Panc1 (cell line): ENCODE measurements around the gene ADIRF. TPM values are rescaled to one million over a fixed set of nuclear protein-coding genes. Genes with fewer than 3 reads are reported as not detected.

Experiments used
- ATAC-seq: fragments of 200-7000 bp; cut with Tn5 transposase; 2 replicates; pipeline ENCODE4 v1.9.1; 2020; ENCODE audit warnings: mild to moderate bottlenecking, moderate library complexity
- BruUV-seq: library from RNA; stranded (reverse); fragments of 400-500 nt; replicated peaks from 2 replicates; lab custom pipeline; 2021; lab: Mats Ljungman, UMichigan
- CTCF ChIA-PET: fragments of 300-600 bp; sonication (Branson Sonifier 250); formaldehyde crosslinking; loops from one replicate; lab custom pipeline; 2022; ENCODE audit warnings: antibody characterized with exemption; lab: Charles Lee
- POLR2A ChIA-PET: fragments of 300-600 bp; sonication (Branson Sonifier 250); formaldehyde crosslinking; loops from one replicate; lab custom pipeline; 2022; ENCODE audit warnings: antibody characterized with exemption; lab: Charles Lee
- DNase-seq: peaks from one replicate; pipeline ENCODE4 v3.0.0-alpha.2; 2010; ENCODE audit warnings: low read depth, low spot score
- H3K27ac ChIP-seq: 2 replicates; pipeline ENCODE4 v1.5.1; 2011; ENCODE audit warnings: mild to moderate bottlenecking, low read length, inconsistent platforms
- H3K27me3 ChIP-seq: fragments of 200-500 bp; sonication (Bioruptor generic); 2 replicates; pipeline ENCODE4 v1.6.0; 2014; ENCODE audit warnings: low read length, inconsistent platforms; ENCODE audit not compliant: control insufficient read depth, insufficient read depth
- H3K36me3 ChIP-seq: fragments of 200-500 bp; sonication (Bioruptor generic); 2 replicates; pipeline ENCODE4 v1.5.1; 2014; ENCODE audit warnings: inconsistent platforms, mild to moderate bottlenecking, low read length, moderate library complexity; ENCODE audit not compliant: control insufficient read depth, insufficient read depth
- H3K4me1 ChIP-seq: 2 replicates; pipeline ENCODE4 v1.5.1; 2011; ENCODE audit warnings: inconsistent platforms, mild to moderate bottlenecking, low read length, moderate library complexity; ENCODE audit not compliant: control insufficient read depth, insufficient read depth
- H3K4me3 ChIP-seq, 2 experiments: 2 replicates each; pipeline ENCODE4 v1.5.1; 2011 to 2012; ENCODE audit warnings: low read depth in 2 of 2, low read length in 2 of 2, mild to moderate bottlenecking in 2 of 2, inconsistent platforms in 1 of 2, moderate library complexity in 1 of 2
- H3K9me3 ChIP-seq: fragments of 200-500 bp; sonication (Bioruptor generic); 2 replicates; pipeline ENCODE4 v1.5.1; 2014; ENCODE audit warnings: low read depth, mild to moderate bottlenecking, inconsistent platforms, low read length, moderate library complexity; ENCODE audit not compliant: control insufficient read depth, insufficient read depth
- POLR2AphosphoS5 ChIP-seq: IDR thresholded peaks from 2 replicates; pipeline ENCODE4 v1.6.1; 2012; ENCODE audit warnings: mild to moderate bottlenecking, low read depth, low read length, moderate library complexity
- SIN3A ChIP-seq: IDR thresholded peaks from 2 replicates; pipeline ENCODE4 v1.6.1; 2012; ENCODE audit warnings: low read depth, mild to moderate bottlenecking, low read length, moderate library complexity, borderline replicate concordance; ENCODE audit not compliant: insufficient read depth
- TCF7L2 ChIP-seq: IDR thresholded peaks from 2 replicates; pipeline ENCODE4 v1.6.1; 2011; ENCODE audit warnings: mild to moderate bottlenecking, low read depth, low read length, inconsistent platforms
- in situ Hi-C: cut with HindIII; loops from 2 replicates; pipeline ENCODE4 v1.10.0; 2016; ENCODE audit warnings: low sequenced_read_pairs, low pct_unique_long_range_greater_than_20kb
- intact Hi-C: fragments of 100-400 bp; cut with micrococcal nuclease; formaldehyde crosslinking; loops from one replicate; pipeline ENCODE4 v1.10.0; 2022; ENCODE audit not compliant: unreplicated experiment
- total RNA-seq: library from RNA; stranded (reverse); gene quantifications from one replicate; pipeline ENCODE4 v1.2.1, GENCODE V29; 2021; ENCODE audit not compliant: unreplicated experiment
- TF ChIP-seq, protein P1 (sequence below): fragments of 450-650 bp; IDR thresholded peaks from 2 replicates; pipeline ENCODE4 v1.5.1; 2017; ENCODE audit warnings: mild to moderate bottlenecking
- TF ChIP-seq, protein P2 (sequence below), 2 experiments: IDR thresholded peaks; 2 replicates each; pipeline ENCODE4 v1.6.1; 2011 to 2012; ENCODE audit warnings: low read depth in 2 of 2, control low read depth in 1 of 2, low read length in 1 of 2, mild to moderate bottlenecking in 1 of 2, moderate library complexity in 1 of 2; ENCODE audit not compliant: insufficient read depth in 1 of 2

The ADIRF gene
- total RNA-seq, 1 experiment from 2014 or later = 14.8 TPM

GRCh38 chr10:86971232-86971991 is 3.1 kb downstream of the ADIRF start:
- Histone ChIP-seq H3K36me3 (no peaks in the 10 kb centered on the region; the same call in 1 of the 2 replicates), H3K27ac (peak overlapping the region; percentile 79), H3K4me3 (peak overlapping the region; percentile 54 to 77), H3K4me1 (peaks cover 45% of the 10 kb centered on the region), H3K27me3 (no peaks in the 10 kb centered on the region), H3K9me3 (no peaks in the 10 kb centered on the region)
- intact Hi-C loops (loop anchor here (5.0 kb wide), 1 partner anchor 121 kb away; the partner anchor contains the start of gene GLUD1), in situ Hi-C loops (no loop called here)
- BruUV-seq = no TSS peak
- TF ChIP-seq, protein P1, sequence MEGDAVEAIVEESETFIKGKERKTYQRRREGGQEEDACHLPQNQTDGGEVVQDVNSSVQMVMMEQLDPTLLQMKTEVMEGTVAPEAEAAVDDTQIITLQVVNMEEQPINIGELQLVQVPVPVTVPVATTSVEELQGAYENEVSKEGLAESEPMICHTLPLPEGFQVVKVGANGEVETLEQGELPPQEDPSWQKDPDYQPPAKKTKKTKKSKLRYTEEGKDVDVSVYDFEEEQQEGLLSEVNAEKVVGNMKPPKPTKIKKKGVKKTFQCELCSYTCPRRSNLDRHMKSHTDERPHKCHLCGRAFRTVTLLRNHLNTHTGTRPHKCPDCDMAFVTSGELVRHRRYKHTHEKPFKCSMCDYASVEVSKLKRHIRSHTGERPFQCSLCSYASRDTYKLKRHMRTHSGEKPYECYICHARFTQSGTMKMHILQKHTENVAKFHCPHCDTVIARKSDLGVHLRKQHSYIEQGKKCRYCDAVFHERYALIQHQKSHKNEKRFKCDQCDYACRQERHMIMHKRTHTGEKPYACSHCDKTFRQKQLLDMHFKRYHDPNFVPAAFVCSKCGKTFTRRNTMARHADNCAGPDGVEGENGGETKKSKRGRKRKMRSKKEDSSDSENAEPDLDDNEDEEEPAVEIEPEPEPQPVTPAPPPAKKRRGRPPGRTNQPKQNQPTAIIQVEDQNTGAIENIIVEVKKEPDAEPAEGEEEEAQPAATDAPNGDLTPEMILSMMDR = no peak
- TF ChIP-seq TCF7L2 (peak; percentile 92), POLR2AphosphoS5 (no peak; the same call in 1 of the 2 replicates), SIN3A (0 out of 2 replicates have a peak, but pooled peaks have one; percentile 46)
- ATAC-seq (peak; percentile 75), DNase-seq (peak; percentile 80)
- ChIA-PET CTCF (interaction anchor here (1.3 kb wide), 1 partner anchor 11 kb away, joined by 6 read pairs; no protein-coding TSS in a partner anchor), POLR2A (no interaction called here)

DNA sequence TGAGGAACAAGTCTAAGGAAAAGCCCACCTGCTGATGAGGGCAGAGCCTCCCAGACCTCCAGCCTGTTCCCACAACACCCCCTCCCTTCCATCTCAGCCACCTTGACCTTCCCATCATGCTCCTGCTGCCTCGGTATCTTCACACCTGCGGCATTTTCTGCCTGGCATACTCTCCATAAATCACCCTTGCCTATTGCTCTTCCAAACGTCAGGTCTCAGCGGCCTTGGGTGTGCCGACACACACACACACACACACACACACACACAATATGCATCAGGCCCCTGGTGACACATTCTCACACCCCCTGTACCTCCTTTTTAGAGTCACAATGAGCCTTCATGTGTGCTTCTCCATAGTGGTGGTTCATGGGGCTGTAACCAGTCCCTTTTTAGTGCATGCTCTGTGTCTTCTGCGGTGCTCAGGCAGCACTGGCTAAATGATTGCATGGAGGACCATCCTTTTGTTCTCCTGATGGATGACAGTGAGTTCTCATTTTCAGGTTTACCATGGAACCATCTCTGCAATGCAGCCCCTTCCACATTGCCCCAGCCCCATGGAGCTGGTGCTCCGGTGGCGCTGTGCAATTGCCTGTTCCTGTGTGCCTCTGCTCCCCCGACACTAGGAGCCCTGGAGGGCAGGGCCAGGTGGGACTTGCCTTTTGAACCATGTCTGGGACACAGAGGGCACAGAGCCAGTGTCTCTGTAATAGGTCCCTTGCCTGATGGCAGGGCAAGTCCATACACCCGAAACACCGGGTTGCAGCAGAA is 4.5 kb downstream of the ADIRF start:
- Histone ChIP-seq H3K9me3 (no peaks in the 10 kb centered on the region), H3K4me3 (no peak overlapping the region), H3K27ac (no peak overlapping the region), H3K27me3 (no peaks in the 10 kb centered on the region), H3K4me1 (peaks cover 31% of the 10 kb centered on the region), H3K36me3 (no peaks in the 10 kb centered on the region; the same call in 1 of the 2 replicates)
- in situ Hi-C loops = no loop called here
- TF ChIP-seq, protein P2, sequence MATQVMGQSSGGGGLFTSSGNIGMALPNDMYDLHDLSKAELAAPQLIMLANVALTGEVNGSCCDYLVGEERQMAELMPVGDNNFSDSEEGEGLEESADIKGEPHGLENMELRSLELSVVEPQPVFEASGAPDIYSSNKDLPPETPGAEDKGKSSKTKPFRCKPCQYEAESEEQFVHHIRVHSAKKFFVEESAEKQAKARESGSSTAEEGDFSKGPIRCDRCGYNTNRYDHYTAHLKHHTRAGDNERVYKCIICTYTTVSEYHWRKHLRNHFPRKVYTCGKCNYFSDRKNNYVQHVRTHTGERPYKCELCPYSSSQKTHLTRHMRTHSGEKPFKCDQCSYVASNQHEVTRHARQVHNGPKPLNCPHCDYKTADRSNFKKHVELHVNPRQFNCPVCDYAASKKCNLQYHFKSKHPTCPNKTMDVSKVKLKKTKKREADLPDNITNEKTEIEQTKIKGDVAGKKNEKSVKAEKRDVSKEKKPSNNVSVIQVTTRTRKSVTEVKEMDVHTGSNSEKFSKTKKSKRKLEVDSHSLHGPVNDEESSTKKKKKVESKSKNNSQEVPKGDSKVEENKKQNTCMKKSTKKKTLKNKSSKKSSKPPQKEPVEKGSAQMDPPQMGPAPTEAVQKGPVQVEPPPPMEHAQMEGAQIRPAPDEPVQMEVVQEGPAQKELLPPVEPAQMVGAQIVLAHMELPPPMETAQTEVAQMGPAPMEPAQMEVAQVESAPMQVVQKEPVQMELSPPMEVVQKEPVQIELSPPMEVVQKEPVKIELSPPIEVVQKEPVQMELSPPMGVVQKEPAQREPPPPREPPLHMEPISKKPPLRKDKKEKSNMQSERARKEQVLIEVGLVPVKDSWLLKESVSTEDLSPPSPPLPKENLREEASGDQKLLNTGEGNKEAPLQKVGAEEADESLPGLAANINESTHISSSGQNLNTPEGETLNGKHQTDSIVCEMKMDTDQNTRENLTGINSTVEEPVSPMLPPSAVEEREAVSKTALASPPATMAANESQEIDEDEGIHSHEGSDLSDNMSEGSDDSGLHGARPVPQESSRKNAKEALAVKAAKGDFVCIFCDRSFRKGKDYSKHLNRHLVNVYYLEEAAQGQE (IDR thresholded peaks at IDR 0.05; ENCODE audit: insufficient read depth in 1 of 2, low read depth in 2 of 2, low read length in 1 of 2) = no peak
- TF ChIP-seq POLR2AphosphoS5 = no peak
- TF ChIP-seq, protein P1 = no peak
- TF ChIP-seq TCF7L2 = no peak
- TF ChIP-seq SIN3A = no peak
- CTCF ChIA-PET = no interaction called here
- no TSS peak for BruUV-seq
- POLR2A ChIA-PET = no interaction called here
- intact Hi-C loops = loop anchor here (5.0 kb wide), 1 partner anchor 120 kb away; the partner anchor contains the start of gene GLUD1
- ATAC-seq (no peak), DNase-seq (no peak)
